GM12878 (cell line): Measurements from ENCODE around the gene EYS.

Experiments used
- CHD1 ChIP-seq: IDR thresholded peaks from 2 replicates; pipeline ENCODE4 v1.6.1; 2012; ENCODE audit warnings: low read depth, low read length, improper control_type of control experiment
- CHD2 ChIP-seq: IDR thresholded peaks from 2 replicates; pipeline ENCODE4 v1.6.1; 2011; ENCODE audit warnings: low read depth, low read length, improper control_type of control experiment, borderline replicate concordance
- CTCF ChIP-seq, 3 experiments: IDR thresholded peaks in 2 of 3; conservative IDR thresholded peaks in 1 of 3; 2 replicates each; pipeline ENCODE4 v1.5.1; 2011; ENCODE audit warnings: low read depth in 3 of 3, low read length in 3 of 3, mild to moderate bottlenecking in 3 of 3, control low read depth in 2 of 3, moderate library complexity in 2 of 3, inconsistent platforms in 1 of 3, mixed read lengths in 1 of 3; ENCODE audit not compliant: control insufficient read depth in 2 of 3, insufficient read depth in 1 of 3; ENCODE audit errors: extremely low read depth in 1 of 3
- EP300 ChIP-seq, 2 experiments: fragments of 150-350 bp in 1 of 2; IDR thresholded peaks; 2 replicates each; pipeline ENCODE4 v1.6.1; 2011 to 2012; ENCODE audit warnings: low read depth in 2 of 2, low read length in 2 of 2, borderline replicate concordance in 1 of 2, improper control_type of control experiment in 1 of 2, inconsistent platforms in 1 of 2; ENCODE audit not compliant: control insufficient read depth in 1 of 2
- HCFC1 ChIP-seq: fragments of 150-350 bp; IDR thresholded peaks from 2 replicates; pipeline ENCODE4 v1.6.1; 2014; ENCODE audit warnings: low read length
- KAT2A ChIP-seq: conservative IDR thresholded peaks from 2 replicates; pipeline ENCODE4 v1.6.1; 2011; ENCODE audit warnings: low read depth, low read length; ENCODE audit not compliant: control insufficient read depth
- MTA3 ChIP-seq: IDR thresholded peaks from 2 replicates; pipeline ENCODE4 v1.6.1; 2012; ENCODE audit warnings: low read length, inconsistent platforms, borderline replicate concordance
- MYC ChIP-seq: IDR thresholded peaks from 2 replicates; pipeline ENCODE4 v1.6.1; 2011; ENCODE audit warnings: mild to moderate bottlenecking, low read length, moderate library complexity, inconsistent platforms; ENCODE audit not compliant: insufficient read depth, insufficient replicate concordance, insufficient read length, severe bottlenecking
- POLR2AphosphoS2 ChIP-seq: IDR thresholded peaks from 2 replicates; pipeline ENCODE4 v1.6.1; 2011; ENCODE audit warnings: low read depth, mild to moderate bottlenecking, low read length, improper control_type of control experiment, moderate library complexity
- REST ChIP-seq: IDR thresholded peaks from 2 replicates; pipeline ENCODE4 v1.6.1; 2012; ENCODE audit warnings: mild to moderate bottlenecking, low read depth, low read length
- RFX5 ChIP-seq: IDR thresholded peaks from 2 replicates; pipeline ENCODE4 v1.6.1; 2011; ENCODE audit warnings: low read depth, low read length, improper control_type of control experiment
- TAF1 ChIP-seq: IDR thresholded peaks from 2 replicates; pipeline ENCODE4 v1.6.1; 2011; ENCODE audit warnings: mild to moderate bottlenecking, low read depth, low read length, borderline replicate concordance
- TF ChIP-seq, protein P1 (sequence below): IDR thresholded peaks from 2 replicates; pipeline ENCODE4 v1.6.1; 2011; ENCODE audit warnings: low read depth, mild to moderate bottlenecking, low read length, moderate library complexity, borderline replicate concordance; ENCODE audit errors: extremely low read depth

DNA sequence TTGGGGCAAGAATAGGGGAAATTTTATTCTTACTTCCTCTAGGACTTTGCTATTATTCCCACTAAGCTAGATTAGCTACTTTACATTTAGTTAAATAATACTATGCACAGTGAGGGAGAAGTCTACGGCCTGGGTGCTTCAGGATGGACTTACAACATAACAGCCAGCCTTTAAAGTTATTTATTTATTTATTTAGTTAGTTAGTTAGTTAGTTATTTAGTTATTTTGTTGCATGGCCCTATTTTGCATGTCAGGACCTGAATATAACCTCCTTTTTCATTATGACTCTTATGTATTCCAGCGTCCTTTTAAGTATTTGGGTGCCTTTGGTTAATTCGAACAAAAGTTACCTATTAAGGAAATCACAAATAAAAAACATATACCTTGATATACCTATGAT lies 238.7 kb downstream of the EYS start:
- no peak for TF ChIP-seq MYC
- TF ChIP-seq CTCF (IDR thresholded peaks at IDR 0.05 in 2 of 3, conservative IDR thresholded peaks at IDR 0.05 in 1 of 3; ENCODE audit: control insufficient read depth in 2 of 3, extremely low read depth in 1 of 3, insufficient read depth in 1 of 3, low read depth in 3 of 3, low read length in 3 of 3) = no peak
- no peak for TF ChIP-seq REST
- TF ChIP-seq RFX5 = no peak
- TF ChIP-seq EP300 (IDR thresholded peaks at IDR 0.05; ENCODE audit: borderline replicate concordance in 1 of 2, control insufficient read depth in 1 of 2, low read depth in 2 of 2, low read length in 2 of 2) = no peak
- no peak for TF ChIP-seq HCFC1
- TF ChIP-seq TAF1 = no peak
- TF ChIP-seq POLR2AphosphoS2 = no peak
- no peak for TF ChIP-seq CHD2
- TF ChIP-seq CHD1 = no peak
- TF ChIP-seq, protein P1, sequence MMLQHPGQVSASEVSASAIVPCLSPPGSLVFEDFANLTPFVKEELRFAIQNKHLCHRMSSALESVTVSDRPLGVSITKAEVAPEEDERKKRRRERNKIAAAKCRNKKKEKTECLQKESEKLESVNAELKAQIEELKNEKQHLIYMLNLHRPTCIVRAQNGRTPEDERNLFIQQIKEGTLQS = no peak
- no peak for TF ChIP-seq KAT2A
- no peak for TF ChIP-seq MTA3
